Sigmoid colon (tissue), 7 donors: ENCODE data around the gene CTNNA2. TPM values are rescaled to one million over a fixed set of nuclear protein-coding genes. Genes with fewer than 3 reads are reported as not detected.

Experiments
- DNase-seq: peaks from one replicate; pipeline ENCODE4 v3.0.0-alpha.2; 2019
- H3K27ac ChIP-seq, 4 donors: fragments of 200-600 bp; sonication (generic); one replicate each; pipeline ENCODE4 v1.5.1; 2016 to 2019; ENCODE audit warnings: mild to moderate bottlenecking in 1 of 4
- H3K27me3 ChIP-seq, 3 donors: fragments of 200-600 bp; sonication (generic); one replicate each; pipeline ENCODE4 v1.5.1; 2019; ENCODE audit warnings: mild to moderate bottlenecking in 1 of 3
- H3K36me3 ChIP-seq, 4 donors: fragments of 200-600 bp; sonication (generic); one replicate each; pipeline ENCODE4 v1.5.1; 2016 to 2019
- H3K4me1 ChIP-seq, 4 donors: fragments of 200-600 bp; sonication (generic); one replicate each; pipeline ENCODE4 v1.5.1; 2017 to 2019
- H3K4me3 ChIP-seq, 4 donors: fragments of 200-600 bp; sonication (generic); one replicate each; pipeline ENCODE4 v1.5.1; 2017 to 2019; ENCODE audit warnings: mild to moderate bottlenecking in 2 of 4, moderate library complexity in 1 of 4
- H3K9me3 ChIP-seq, 4 donors: fragments of 200-600 bp in 3 of 4; sonication (generic) in 3 of 4; one replicate each; pipeline versions ENCODE4 v1.5.1 to v1.6.1; 2013 to 2019
- EP300 ChIP-seq, 4 donors: sonication (generic); formaldehyde crosslinking; IDR thresholded peaks; one replicate each; pipeline ENCODE4 v1.6.1; 2017; ENCODE audit warnings: antibody characterized with exemption in 4 of 4
- POLR2A ChIP-seq, 2 donors: fragments of 450-650 bp; IDR thresholded peaks; one replicate each; pipeline ENCODE4 v1.6.1; 2016; ENCODE audit warnings: antibody characterized with exemption in 2 of 2, mild to moderate bottlenecking in 2 of 2, moderate library complexity in 2 of 2
- POLR2AphosphoS5 ChIP-seq, 4 donors: sonication (generic); formaldehyde crosslinking; IDR thresholded peaks; one replicate each; pipeline ENCODE4 v1.6.1; 2017; ENCODE audit warnings: antibody characterized with exemption in 4 of 4
- WGBS, 2 donors: extraction: QIAGEN DNeasy Blood & Tissue Kit; methylation state at CpG; one replicate each; pipeline ENCODE4 v1.1.7; 2013; 5-methylcytosine and 5-hydroxymethylcytosine counted together
- intact Hi-C: fragments of 100-400 bp; cut with DNase I; formaldehyde crosslinking; loops from one replicate; pipeline ENCODE4 v1.15.1; 2023
- polyA plus RNA-seq, 3 donors: library from polyadenylated mRNA; stranded (reverse); fragments of 200-250 nt; gene quantifications; one replicate each; pipeline ENCODE4 v1.2.3, GENCODE V29; 2013
- total RNA-seq, 4 donors: library from RNA; depleted of rRNA; stranded (reverse); fragments of >200 nt; gene quantifications; one replicate each; pipeline ENCODE4 v1.1.0, GENCODE V29; 2016
- TF ChIP-seq, protein P1 (sequence below), 4 experiments: fragments of 450-650 bp in 3 of 4; fragments of 200-600 bp in 1 of 4; IDR thresholded peaks; one replicate each; pipeline ENCODE4 v1.5.1; 2016 to 2019; ENCODE audit warnings: antibody characterized with exemption in 4 of 4, mild to moderate bottlenecking in 3 of 4, moderate library complexity in 2 of 4
- donor health status: healthy with polysubstance abuse.
- donor health status: Bipolar disorder and iron deficiency.
- donor health status: healthy.

The CTNNA2 gene
- total and polyA plus RNA-seq, 7 donors: 1.4 to 8.6 (median 3.8) TPM; not detected in 2

DNA sequence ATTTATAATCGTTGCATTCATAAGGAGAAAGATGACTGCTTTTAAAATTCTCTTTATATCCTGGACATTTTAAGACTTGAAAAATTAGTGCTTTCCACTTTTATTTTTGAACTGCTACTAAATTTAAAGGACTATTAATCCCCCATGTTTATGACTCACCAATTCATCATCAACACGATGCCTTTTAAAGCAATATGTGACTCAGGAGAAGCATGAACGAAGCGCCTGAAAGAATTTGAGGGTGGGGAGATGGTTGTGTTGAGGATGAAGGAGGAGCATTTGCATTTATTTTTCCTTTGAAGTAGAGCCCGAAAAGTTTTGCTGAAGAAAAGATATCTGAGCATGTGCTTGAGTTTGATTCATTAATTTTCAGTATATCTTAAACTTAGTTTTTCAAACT lies 983.9 kb downstream of the CTNNA2 start:
- Histone ChIP-seq H3K27ac (no peak overlapping the region), H3K9me3 (no peaks in the 10 kb centered on the region), H3K36me3 (no peaks in the 10 kb centered on the region), H3K4me3 (no peak overlapping the region), H3K27me3 (no peaks in the 10 kb centered on the region), H3K4me1 (peaks cover 0 to 17% (median 8%) of the 10 kb centered on the region in 4 donors)
- no peak for DNase-seq
- TF ChIP-seq EP300 (IDR thresholded peaks at IDR 0.05): no peak
- no peak for TF ChIP-seq POLR2A (IDR thresholded peaks at IDR 0.05)
- TF ChIP-seq, protein P1, sequence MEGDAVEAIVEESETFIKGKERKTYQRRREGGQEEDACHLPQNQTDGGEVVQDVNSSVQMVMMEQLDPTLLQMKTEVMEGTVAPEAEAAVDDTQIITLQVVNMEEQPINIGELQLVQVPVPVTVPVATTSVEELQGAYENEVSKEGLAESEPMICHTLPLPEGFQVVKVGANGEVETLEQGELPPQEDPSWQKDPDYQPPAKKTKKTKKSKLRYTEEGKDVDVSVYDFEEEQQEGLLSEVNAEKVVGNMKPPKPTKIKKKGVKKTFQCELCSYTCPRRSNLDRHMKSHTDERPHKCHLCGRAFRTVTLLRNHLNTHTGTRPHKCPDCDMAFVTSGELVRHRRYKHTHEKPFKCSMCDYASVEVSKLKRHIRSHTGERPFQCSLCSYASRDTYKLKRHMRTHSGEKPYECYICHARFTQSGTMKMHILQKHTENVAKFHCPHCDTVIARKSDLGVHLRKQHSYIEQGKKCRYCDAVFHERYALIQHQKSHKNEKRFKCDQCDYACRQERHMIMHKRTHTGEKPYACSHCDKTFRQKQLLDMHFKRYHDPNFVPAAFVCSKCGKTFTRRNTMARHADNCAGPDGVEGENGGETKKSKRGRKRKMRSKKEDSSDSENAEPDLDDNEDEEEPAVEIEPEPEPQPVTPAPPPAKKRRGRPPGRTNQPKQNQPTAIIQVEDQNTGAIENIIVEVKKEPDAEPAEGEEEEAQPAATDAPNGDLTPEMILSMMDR (IDR thresholded peaks at IDR 0.05): no peak
- no peak for TF ChIP-seq POLR2AphosphoS5 (IDR thresholded peaks at IDR 0.05)
- intact Hi-C loops: loop anchor here (5.0 kb wide), 1 partner anchor 424 kb away; no protein-coding TSS in a partner anchor
- WGBS, 2 donors: 68 to 79% methylated on average over 5 of the region's 5 CpGs

DNA sequence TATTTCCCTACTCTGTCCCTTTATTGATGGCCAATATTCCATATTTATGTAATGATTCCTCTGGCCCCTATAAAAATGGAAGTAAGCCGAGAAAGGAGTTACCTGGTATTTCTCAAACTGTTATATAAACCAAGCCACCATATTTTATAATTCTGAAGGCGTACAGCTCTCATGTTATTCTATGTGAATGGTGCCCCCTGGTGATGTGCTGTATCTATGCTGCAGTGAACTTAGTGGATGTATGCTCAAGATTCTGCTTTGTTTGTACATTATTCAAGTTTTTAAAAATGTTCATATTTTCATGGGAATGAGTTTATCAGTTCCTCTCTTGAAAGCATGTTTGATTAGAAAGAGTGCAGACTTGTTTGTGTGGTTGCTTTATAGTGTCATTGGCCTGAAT lies 986.2 kb downstream of the CTNNA2 start:
- no peak overlapping the region for H3K27ac ChIP-seq
- H3K4me3 ChIP-seq: no peak overlapping the region
- no peak for DNase-seq
- intact Hi-C loops: loop anchor here (5.0 kb wide), 1 partner anchor 427 kb away; no protein-coding TSS in a partner anchor
- 6 to 22% methylated on average over 2 of the region's 2 CpGs for WGBS, 2 donors
- no peaks in the 10 kb centered on the region for H3K36me3 ChIP-seq
- H3K27me3 ChIP-seq: no peaks in the 10 kb centered on the region
- no peaks in the 10 kb centered on the region for H3K9me3 ChIP-seq
- peaks cover 0 to 22% (median 12%) of the 10 kb centered on the region in 4 donors for H3K4me1 ChIP-seq
- no peak for TF ChIP-seq POLR2A (IDR thresholded peaks at IDR 0.05)
- TF ChIP-seq, protein P1 (IDR thresholded peaks at IDR 0.05): peak in 3 of 4 experiments; percentile 20 to 37 (median 29)

DNA sequence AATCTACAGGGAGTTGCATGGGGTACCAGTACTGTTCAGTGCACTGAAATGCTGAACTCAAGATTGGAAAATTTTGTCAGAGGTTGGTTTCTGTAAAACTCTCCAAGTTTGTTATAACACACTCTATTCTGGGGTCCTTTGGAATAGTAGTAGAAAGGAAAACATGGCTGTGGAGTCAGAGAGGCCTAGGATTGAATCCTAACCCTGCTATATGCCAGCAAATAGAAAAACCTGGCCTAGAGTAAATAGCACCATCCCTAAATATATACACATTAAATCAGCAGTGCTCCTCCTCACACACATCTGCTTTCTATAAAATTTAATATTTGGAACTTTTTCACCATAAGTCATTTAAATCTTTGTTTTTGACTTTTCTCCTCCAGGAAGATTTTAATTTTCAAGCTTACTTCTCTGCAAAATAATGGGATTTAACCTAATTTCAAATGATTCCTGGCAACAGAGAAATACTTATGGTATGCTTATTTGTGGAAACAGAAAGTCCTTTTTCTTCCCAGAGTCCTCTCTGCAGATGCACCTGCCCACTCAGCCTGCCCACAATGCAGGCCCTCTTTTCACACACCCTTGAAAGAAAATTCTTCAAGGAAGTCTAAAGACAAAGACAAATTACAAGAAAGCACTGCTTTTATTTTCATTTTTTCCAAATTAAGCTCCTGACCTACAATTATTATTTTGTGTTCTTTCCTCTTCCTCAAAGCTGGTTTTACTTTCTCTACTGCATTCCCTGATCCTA lies 989.2 kb downstream of the CTNNA2 start:
- no peaks in the 10 kb centered on the region for H3K27me3 ChIP-seq
- peaks cover 0 to 13% (median 7%) of the 10 kb centered on the region in 4 donors for H3K4me1 ChIP-seq
- H3K4me3 ChIP-seq: no peak overlapping the region
- no peak for TF ChIP-seq POLR2A (IDR thresholded peaks at IDR 0.05)
- TF ChIP-seq EP300 (IDR thresholded peaks at IDR 0.05): no peak
- TF ChIP-seq, protein P1 (IDR thresholded peaks at IDR 0.05): no peak
- no peak for TF ChIP-seq POLR2AphosphoS5 (IDR thresholded peaks at IDR 0.05)
- no peaks in the 10 kb centered on the region for H3K36me3 ChIP-seq
- no peak overlapping the region for H3K27ac ChIP-seq
- intact Hi-C loops: no loop called here
- H3K9me3 ChIP-seq: no peaks in the 10 kb centered on the region
- no peak for DNase-seq

DNA sequence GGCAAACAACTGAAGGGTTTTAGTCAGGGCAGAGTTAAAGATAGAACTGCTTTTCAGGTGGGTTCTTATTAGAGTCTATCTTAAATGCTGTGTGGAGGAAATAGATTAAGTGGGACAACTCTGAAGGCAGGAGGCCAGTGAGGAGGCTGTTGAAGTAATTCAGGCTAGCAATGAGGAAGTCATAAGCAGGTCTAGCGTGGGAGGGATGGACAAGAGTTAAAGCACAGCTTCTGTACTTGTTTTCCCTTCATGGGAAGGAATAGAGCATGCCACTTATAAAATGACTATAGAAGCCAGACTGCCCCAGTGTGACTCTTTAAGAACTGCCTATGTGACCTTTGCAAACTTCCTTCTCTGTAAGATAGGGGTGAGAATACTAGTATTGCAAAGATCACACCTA lies 993.7 kb downstream of the CTNNA2 start:
- WGBS, 2 donors: 5 to 30% methylated on average over 1 of the region's 1 CpG
- no peaks in the 10 kb centered on the region for H3K9me3 ChIP-seq
- H3K4me1 ChIP-seq: peaks cover 0 to 7% (median 3%) of the 10 kb centered on the region in 4 donors
- DNase-seq: no peak
- TF ChIP-seq POLR2A (IDR thresholded peaks at IDR 0.05) (no peak), EP300 (IDR thresholded peaks at IDR 0.05) (no peak), POLR2AphosphoS5 (IDR thresholded peaks at IDR 0.05) (no peak)
- TF ChIP-seq, protein P1 (IDR thresholded peaks at IDR 0.05): no peak
- no peaks in the 10 kb centered on the region for H3K36me3 ChIP-seq
- no peak overlapping the region for H3K4me3 ChIP-seq
- intact Hi-C loops: no loop called here
- H3K27me3 ChIP-seq: no peaks in the 10 kb centered on the region
- no peak overlapping the region for H3K27ac ChIP-seq
